ENCODE results near the gene TM9SF2.

Gene TM9SF2

GRCh38 chr13:99495466-99496183 is 5.6 kb upstream of the TM9SF2 start:
- DNase-seq, result no peak

- DNase-seq, result peak in 1 of 2 experiments; percentile 73
Measured at GRCh38 chr13:99496184-99497142, 4.8 kb upstream of the TM9SF2 start.

- DNase-seq, result peak; percentile 93 to 94
Measured at GRCh38 chr13:99498171-99499161, 2.8 kb upstream of the TM9SF2 start.

DNA sequence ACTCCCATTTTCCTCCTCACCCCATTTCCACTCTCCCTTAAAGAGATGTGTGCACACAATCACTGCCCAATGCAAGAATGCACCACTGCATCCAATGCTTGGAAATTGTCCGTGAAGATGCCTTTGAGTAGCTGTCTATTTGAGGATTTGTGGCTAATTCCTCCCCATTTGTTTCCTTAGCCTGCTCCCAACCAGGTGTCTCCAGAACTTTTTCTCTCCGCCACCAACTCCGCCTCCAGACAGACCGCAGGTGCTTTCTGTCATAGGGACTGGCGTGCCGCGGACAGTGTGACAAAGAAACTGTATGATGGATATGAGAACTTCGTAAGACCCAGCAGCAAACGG is 461 bp upstream of the TM9SF2 start:
- DNase-seq, result no peak

DNA sequence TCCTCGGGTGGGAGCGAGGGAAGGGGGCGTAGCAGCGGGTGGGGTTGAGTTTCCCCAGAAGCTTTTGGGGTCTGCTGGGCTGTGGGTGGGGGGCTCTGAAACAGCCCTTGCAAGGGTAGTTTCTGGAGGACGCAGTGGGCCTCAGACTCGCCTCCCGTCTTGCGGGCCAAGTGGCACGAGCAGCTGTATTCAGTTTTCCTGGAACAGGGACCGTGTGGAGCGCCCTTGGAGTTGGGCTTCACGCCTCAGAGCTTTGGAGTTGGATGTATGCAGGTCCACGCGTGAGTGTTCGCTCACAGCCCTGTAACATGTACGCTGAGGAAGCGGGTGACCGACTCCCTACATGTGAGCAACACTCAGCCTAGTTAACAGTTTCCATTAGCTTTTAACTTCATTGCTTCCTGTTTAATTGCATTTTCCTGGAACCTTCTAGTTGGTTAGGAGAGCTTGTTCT is 603 bp downstream of the TM9SF2 start:
- DNase-seq, result peak in 1 of 2 experiments; percentile 30

GRCh38 chr13:99505814-99506269 is 4.6 kb downstream of the TM9SF2 start:
- no peak for DNase-seq

DNA sequence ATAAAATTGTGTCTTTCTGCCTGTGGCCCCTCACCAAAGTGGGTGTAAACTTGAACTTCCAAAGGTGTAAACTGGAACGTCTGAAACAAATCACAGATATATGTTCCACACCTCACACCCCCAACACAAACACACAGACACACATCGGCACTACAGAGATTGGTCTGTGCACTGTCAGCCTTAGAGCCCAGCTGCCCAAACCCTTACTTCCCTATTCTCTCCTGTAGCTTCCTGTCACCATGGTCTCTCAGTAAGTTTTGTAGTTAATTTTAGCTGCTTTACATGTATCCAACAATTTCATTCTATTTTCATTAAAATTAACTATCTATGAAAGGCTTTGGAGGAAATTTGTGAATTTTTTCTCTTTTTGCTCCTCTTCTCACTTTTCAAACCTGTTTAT is 5.4 kb downstream of the TM9SF2 start:
- no peak for DNase-seq

GRCh38 chr13:99507054-99507453 is 5.8 kb downstream of the TM9SF2 start:
- DNase-seq, result no peak

- DNase-seq, result no peak
Measured at GRCh38 chr13:99507551-99507950, 6.3 kb downstream of the TM9SF2 start.

DNA sequence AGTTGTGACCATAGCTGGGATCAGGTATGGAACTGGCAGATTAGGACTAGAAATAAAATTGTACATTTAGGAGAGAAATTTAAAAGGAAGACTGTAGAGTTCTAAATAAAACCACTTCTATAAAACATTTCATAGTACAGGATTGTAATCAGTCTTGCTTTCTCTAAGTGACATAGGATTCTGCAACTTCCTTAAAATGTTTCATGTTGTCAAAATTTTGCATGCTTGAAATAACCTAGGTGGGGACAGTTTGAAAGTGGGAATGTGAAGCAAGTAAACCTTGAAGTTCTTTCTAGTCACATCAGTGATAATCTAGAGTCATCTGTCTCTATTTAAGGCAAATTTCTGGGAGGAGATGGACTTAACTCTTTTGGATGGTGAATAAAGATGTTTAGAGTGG is 6.7 kb downstream of the TM9SF2 start:
- no peak for DNase-seq

- no peak for DNase-seq
Measured at GRCh38 chr13:99509479-99509878, 8.2 kb downstream of the TM9SF2 start.

- DNase-seq, result no peak
Measured at GRCh38 chr13:99514801-99515200, 13.5 kb downstream of the TM9SF2 start.

DNA sequence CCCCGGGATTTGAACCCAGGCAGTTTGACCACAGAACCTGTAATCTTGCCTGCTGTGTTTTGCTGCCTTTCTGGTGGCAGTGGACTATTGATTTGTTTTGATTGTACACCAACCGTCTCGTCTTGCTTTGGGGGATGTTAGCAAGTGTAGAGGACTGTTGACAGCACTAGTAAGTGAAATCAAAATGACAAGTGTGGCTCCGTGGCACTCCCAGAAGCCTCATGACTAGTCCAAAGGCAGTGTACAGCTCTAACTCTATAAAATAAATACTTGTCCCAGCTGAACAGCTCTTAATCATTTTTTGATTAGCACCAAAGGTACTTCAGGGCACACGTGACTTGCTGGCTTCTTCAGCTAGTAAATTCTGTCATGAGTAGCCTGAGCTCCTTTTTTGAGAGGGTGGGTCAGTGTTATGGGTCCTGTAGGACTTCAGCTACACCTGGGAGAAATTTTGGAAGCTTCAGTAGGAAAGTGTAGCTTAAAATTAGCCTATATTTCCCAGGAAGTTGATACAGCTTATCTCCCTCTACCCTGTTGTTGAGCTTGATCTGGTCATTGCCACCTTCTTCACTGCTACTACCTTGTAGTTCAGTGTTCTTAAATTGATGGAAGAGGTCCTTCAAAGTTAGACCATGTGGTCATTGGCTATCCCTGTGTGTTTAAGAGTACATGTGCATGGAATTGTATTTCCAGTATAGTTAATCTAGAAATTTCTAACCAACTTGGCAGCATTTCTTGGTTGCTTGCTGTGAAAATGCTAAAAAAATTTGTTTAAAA is 15.1 kb downstream of the TM9SF2 start:
- no peak for DNase-seq

DNA sequence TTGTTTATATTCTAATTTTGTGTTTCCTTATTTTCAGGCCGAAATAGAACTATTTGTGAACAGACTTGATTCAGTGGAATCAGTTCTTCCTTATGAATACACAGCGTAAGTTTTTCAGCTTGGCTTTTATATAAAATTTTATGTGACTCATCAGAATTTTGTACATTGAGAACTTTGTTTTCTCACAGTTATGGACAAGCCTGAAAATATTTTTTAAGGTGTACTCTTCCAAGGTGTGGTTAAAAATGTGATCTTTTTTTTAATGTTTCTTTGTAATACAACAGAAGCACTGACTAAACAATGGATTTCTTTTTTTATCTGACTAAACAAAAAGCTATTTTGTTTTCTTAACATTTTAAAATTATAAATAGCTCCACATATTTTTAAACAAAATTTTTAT is 16.3 kb downstream of the TM9SF2 start:
- no peak for DNase-seq

- DNase-seq, result no peak
Measured at GRCh38 chr13:99517984-99518383, 16.7 kb downstream of the TM9SF2 start.

- no peak for DNase-seq
Measured at GRCh38 chr13:99522298-99522697, 21.0 kb downstream of the TM9SF2 start.

GRCh38 chr13:99523838-99524237 is 22.6 kb downstream of the TM9SF2 start:
- no peak for DNase-seq

- DNase-seq, result no peak
Measured at GRCh38 chr13:99525967-99526366, 24.7 kb downstream of the TM9SF2 start.

DNA sequence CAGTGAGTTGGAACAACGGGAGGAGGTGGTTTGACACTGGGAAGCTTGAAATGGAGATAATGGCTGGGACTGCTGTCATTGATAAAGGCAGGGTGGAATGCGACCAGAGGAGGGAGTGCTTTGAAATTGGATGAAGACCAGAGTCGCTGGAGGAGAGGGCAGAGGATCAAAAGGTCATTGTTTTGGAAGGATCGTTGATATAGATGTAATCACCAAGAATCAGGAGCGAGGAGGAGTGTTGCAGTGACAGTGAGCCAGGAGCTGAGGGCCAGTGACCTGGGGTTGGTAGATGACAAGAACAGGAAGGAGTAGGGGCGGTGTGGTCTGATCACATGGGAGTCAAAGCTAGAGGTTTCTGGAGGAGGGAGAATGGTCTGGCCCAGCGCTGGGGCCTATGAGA is 25.3 kb downstream of the TM9SF2 start:
- DNase-seq, result no peak

DNA sequence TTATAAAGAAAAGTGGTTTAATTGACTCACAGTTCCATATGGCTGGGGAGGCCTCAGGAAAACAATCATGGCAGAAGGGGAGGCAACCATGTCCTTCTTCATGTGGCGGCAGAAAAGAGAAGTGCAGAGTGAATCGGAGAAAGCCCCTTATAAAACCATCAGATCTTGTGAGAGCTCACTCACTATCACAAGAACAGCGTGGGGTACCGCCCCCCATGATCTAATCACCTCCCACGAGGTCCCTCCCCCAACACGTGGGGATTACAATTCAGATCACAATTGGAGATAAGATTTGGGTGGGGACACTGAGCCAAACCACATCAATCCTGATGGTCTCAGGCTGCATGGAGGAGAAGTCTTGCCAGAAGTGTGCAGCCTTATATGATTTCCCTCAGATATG is 26.0 kb downstream of the TM9SF2 start:
- peak in 1 of 2 experiments; percentile 23 for DNase-seq

DNA sequence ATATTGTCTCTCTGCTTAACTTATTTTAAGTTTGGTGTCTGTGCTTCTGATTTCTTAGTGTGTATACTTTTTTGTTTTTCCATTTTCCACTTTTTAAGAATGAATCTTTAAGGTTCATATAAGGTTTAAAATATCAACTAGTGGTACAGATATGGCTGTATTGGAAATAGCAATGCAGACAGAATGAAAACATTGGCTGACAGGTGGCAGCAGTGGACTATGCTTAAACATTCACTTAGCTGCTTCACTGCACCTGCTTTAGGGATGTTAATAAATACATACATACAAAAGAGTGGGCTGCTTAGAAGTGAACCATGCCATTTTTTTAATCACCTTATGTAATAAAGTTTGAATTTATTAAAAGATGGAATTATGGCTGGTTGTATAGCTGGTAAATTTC is 27.3 kb downstream of the TM9SF2 start:
- DNase-seq, result no peak

DNA sequence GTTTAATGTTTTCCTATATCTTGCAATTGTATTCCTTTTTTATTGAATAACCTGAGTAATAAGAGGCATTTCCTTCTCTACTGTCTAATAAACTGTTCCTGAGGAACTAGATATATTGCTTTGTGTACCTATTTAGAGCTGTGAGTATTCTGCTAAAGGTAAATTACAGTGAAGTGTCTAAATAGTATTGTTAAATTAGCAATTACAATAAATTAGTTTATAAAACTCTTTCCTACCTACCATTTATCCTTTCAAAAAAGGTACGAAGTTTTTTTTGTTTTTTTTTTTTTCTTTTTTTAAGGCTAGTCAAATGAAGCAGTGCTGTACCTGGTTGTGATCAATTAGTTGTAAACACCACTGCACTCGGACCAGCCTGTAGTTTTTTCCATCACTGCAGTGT is 34.8 kb downstream of the TM9SF2 start:
- DNase-seq, result no peak
